Stimulated activated CD4-positive, alpha-beta T cell treated with anti-CD3 and anti-CD28 coated beads, Interleukin-1b, Interleukin-23, amount 100 ng/mL, for 24 hours (primary cell): ENCODE measurements around the gene LDLRAP1.
"Not testable (repeated sequence)": the region's sequence is repeated elsewhere in the genome, so short reads cannot be mapped to it uniquely, and the experiment has no call there.

Source experiments
- DNase-seq, 4 experiments: peaks; one replicate each; pipeline ENCODE4 v3.0.0-alpha.2; 2020; ENCODE audit warnings: low read depth in 4 of 4, low spot score in 1 of 4

Gene LDLRAP1, protein sequence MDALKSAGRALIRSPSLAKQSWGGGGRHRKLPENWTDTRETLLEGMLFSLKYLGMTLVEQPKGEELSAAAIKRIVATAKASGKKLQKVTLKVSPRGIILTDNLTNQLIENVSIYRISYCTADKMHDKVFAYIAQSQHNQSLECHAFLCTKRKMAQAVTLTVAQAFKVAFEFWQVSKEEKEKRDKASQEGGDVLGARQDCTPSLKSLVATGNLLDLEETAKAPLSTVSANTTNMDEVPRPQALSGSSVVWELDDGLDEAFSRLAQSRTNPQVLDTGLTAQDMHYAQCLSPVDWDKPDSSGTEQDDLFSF

DNA sequence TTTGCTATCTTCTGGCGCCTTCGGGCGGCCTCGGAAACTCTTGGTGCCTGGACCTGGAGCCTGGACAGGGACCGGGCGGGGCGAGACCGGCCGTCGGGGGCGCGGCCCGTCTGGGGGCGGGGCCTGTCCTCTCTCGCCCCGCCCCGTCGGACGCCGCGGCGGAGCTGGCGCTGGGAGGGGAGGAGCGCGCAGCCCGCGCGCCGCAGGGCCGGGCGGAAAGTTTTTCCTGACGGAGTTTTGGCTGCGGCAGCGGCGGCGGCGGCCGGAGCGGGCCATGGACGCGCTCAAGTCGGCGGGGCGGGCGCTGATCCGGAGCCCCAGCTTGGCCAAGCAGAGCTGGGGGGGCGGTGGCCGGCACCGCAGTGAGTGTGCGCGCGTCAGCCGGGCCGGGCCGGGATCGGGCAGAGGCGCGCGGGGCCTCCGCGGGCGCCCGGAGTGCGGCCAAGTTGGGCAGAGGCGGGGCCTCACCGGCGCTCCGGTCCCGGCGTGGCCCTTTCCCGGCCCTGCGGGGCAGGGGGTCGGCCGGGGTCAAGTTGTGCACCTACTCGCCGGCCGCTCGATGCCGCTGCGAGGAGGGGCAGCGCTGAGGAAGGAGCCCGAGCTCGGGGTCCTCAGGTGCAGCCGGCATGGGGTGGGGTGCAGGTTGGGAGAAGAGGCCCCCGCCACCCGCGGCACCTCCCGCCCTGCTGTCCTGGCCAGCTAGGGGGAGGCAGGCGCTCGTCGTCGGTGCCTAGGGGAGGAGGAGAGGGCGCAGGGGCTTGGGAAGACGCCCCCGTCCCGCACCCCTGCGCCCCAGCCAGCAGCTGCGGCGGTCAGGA lies at the start of gene LDLRAP1:
LDLRAP1 (plus strand) TSS at position 182 of the 818 bp plus-strand sequence; CDS start at position 275, 93 bp downstream.
- DNase-seq = peak in 3 of 4 experiments; percentile 43 to 59 (median 49)

GRCh38 chr1:25494952-25495351 lies 48.5 kb upstream of the LDLRAP1 start:
- DNase-seq = no peak

GRCh38 chr1:25500694-25501093 lies 42.7 kb upstream of the LDLRAP1 start:
- DNase-seq = no peak

DNA sequence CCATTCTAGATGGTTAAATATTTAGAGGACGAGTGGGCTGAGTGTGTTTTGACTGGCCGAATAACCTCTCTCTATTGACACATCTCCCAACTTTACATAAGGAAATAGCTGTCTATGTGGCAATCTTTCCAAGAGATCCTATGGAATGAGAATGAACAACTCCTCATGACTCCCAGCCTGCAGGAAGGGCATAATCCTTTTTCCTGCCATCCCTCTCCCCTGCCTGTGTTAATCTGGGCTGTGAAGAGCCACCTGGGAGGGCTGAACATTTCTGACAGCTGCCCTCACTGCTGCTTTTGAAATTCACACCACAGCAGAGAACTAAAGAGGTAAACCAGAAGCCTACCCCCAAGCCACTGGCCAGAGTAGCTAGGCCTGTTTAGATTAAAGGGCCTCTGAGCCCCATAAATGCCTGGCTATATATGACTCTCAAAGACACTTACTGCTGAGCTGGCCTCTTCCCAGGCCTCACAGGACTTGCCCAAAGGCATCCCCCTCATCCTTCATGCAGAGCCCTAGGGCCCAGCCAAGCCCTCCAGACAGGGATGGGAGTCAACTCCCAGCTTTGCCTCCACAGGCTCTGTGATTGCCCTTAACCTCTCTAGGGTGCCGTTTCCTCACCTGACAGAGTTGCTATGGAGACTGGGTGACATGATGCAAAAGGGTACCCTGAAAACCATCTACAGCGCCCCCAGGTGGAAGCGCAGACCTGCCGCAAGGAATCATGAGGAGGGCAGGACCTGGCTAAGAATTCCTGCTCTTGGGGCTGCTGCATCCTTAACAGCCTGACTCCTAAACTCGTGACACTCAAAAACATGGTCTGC lies 42.0 kb upstream of the LDLRAP1 start:
- DNase-seq = no peak

DNA sequence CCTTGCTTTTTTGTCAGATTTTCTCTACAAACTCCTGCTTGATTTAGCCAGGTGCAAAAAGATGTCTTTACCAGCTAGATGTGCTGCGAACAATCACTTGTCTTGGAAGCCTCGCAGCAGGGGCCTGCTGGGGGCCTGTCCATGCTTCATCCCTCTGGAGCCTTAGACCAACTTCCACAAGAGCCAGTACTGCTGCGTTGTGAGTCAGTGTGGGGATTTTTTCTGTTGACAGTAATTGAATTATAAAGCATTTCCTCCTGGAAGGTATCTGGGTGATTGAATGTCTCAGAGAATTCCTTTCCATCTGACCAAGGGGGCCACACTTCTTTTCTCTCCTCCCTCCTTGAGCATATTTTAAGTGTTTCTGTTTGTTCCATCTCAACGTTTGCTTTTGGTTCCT lies 40.4 kb upstream of the LDLRAP1 start:
- DNase-seq = no peak

DNA sequence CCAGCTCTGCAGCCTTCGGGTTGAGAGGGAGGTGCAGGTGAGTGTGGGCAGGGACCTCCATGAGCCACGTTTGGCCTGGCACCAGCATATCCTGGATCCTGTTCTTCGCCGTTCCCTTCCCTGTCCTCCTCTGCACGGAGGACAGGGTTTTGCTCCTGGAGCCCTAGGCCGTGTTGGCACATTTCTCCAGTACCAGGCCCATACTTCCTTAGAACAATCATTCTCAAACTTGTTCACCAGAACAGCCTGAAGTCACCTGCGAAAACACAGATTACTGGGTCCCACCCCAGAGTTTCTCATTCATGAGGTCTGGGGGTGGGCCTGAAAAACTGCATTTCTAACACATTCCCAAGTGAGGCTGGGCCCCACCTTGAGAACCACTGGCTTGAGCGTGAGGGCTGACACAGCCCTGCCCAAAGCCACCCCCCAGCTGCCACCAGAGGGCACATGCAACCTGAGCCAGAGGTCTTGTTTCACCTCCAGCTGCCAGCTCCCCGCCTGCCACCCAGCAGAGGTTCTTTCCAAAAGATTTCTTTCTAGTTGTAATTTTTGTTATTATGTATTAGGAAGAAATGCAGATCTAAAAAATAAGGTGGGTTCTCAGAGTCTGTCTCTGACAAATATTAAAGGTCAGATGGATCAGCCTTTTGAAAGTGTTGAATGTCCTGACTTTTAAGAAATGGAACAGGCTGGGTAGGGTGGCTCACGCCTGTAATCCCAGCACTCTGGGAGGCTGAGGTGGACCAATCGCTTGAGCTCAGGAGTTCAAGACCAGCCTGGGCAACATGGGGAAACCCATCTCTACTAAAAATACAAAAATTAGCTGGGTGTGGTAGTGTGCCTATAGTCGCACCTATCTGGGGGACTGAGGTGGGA lies 39.6 kb upstream of the LDLRAP1 start:
- peak; percentile 16 to 44 (median 38) for DNase-seq

GRCh38 chr1:25504706-25505595 lies 38.5 kb upstream of the LDLRAP1 start:
- no peak for DNase-seq

DNA sequence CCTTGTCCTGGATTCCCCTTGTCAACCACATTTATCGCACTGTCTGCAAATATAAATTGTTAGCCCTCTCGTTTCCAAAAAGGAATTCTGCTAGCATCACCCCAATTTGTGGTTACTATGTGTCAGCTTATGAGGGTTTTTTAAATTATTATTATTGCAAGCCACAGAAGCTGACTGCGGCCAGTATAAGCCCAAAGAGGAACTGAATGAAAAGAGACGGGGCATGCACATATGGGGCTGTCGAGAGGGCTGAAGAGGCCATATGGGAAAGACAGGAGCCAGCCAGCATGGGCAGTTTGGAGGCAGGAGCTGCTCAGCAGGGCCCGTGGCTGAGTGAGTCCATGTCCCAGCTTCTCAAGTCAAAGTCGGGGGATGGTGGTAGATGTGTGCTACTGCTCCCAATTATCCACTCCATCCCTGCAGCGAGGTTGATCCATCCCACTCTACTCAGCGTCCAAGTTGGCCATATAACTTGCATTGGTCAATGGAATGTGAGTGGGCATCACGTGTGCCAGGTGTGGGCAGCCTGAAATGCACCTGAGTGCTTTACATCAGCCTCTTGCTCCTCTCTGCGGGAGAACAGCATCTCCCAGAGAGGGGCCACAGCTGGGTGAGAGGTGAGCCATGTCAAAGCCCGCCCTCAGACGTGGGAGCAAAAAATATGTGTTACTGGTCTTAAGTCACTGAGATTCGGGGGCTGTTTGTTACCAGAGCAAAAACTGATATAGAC lies 37.6 kb upstream of the LDLRAP1 start:
- no peak for DNase-seq

DNA sequence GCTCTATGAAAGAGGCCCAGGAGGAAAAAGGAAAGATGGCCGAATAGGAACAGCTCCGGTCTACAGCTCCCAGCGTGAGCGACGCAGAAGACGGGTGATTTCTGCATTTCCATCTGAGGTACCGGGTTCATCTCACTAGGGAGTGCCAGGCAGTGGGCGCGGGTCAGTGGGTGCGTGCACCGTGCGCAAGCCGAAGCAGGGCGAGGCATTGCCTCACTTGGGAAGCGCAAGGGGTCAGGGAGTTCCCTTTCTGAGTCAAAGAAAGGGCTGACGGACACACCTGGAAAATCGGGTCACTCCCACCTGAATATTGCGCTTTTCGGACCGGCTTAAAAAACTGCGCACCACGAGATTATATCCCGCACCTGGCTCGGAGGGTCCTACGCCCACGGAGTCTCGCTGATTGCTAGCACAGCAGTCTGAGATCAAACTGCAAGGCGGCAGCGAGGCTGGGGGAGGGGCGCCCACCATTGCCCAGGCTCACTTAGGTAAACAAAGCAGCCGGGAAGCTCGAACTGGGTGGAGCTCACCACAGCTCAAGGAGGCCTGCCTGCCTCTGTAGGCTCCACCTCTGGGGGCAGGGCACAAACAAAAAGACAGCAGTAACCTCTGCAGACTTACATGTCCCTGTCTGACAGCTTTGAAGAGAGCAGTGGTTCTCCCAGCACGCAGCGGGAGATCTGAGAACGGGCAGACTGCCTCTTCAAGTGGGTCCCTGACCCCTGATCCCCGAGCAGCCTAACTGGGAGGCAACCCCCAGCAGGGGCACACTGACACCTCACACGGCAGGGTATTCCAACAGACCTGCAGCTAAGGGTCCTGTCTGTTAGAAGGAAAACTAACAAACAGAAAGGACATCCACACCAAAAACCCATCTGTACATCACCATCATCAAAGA lies 36.6 kb upstream of the LDLRAP1 start:
- not testable (repeated sequence) for DNase-seq

GRCh38 chr1:25513666-25514065 lies 29.7 kb upstream of the LDLRAP1 start:
- no peak for DNase-seq

DNA sequence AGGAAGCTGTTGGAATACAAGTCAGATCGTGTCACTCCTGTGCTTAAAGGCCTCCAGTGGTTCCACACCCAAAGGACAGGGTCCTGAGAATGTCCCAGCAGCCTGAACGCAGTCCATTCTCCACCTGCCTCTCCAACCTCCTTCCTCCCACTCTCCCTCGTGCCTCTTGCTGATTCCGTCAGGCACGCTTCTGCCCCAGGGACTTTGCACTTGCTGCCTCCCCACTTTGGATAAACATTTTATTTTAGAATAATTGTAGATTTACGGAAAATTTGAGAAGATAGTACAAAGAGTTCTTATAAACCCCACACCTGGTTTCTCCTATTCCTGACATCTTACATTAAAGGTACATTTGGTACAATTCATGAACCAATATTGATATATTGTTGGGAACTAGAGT lies 28.4 kb upstream of the LDLRAP1 start:
- no peak for DNase-seq

- no peak for DNase-seq
Observed at GRCh38 chr1:25516686-25517085, 26.7 kb upstream of the LDLRAP1 start.

- DNase-seq = no peak
Observed at GRCh38 chr1:25517476-25518394, 25.7 kb upstream of the LDLRAP1 start.

DNA sequence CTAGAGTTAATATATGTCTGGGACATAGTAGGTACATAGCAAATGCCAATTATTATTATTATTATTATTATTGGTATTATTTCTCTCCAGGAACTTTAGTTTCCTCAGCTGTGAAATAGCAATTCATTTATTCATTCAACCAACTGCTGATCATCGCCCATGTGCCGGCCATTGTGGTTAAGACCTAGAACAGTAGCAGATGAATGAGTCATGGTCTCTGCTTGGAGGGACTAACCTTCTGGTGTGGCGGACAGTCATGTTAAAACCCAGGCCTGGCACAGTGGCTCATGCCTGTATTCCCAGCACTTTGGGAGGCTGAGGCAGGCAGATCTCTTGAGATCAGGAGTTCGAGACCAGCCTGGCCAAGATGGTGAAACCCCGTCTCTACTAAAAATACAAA lies 23.8 kb upstream of the LDLRAP1 start:
- no peak for DNase-seq

DNA sequence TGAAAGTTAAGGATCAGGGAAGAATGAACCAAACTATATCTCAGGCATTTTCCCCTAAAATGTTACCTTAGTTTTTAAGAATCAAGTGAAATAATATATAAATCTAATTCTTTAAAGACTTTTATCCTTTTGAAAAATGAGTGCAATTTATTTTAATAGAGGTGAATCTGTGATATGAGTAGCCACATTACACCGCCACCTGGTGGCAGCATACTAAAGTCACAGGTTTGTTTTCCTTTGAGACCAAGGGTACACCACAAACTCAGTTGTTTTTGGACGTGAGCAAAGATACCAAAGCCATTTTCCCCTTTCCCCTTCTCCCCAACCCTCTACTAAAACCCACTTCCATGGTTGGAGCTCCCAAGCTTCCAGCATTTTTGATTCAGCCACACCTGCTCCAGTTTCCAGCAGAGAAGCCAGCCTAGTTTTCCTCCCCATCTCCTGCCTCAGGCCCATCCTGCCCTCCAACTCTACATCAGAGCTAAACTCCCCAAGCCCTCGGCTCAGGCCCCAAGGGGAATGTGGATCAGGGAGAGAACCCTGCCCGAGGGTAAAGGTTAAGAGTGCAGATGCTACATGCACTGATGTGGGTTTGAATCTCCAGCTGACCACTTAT lies 22.9 kb upstream of the LDLRAP1 start:
- DNase-seq = peak; percentile 48 to 57 (median 51)

DNA sequence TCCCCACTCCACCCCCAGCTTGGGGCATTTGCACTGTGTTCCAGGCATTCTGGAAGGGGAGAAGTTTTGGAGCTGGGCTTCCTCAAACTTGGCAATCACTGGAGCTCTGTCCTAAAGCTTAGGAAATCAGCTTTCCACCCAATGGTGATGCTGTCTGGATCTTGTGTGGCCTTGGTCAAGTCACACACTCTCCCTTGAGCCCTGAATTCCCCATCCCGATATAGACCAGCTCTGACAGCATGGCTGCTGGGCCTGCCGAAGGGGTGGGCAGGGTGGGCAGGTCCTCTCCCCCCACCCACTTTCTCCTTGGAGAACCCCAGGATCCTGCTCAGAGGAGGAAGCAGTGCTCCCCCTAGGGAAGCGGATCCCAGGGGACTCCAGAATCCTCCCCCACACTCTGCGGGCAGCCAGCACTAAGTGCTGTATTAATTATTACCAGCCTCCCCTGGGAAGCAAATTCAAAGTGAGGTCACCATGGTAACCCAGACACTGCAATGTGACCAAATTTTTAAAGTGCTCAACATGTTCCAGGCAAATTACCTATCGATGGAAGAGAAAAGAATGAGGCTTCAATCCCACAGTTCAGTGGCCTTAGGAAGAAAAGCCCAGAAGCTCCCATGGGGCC lies 21.3 kb upstream of the LDLRAP1 start:
- no peak for DNase-seq
